HG03159 (cell line): ENCODE data around the gene ABCE1.
"Not testable (repeated sequence)": the region's sequence is repeated elsewhere in the genome, so short reads cannot be mapped to it uniquely, and the experiment has no call there.

Source experiments
- ATAC-seq: cut with Tn5 transposase; IDR thresholded peaks from one replicate; pipeline ENCODE4 v1.9.1; 2021; ENCODE audit warnings: mild to moderate bottlenecking, moderate library complexity; ENCODE audit not compliant: unreplicated experiment

ABCE1 gene

DNA sequence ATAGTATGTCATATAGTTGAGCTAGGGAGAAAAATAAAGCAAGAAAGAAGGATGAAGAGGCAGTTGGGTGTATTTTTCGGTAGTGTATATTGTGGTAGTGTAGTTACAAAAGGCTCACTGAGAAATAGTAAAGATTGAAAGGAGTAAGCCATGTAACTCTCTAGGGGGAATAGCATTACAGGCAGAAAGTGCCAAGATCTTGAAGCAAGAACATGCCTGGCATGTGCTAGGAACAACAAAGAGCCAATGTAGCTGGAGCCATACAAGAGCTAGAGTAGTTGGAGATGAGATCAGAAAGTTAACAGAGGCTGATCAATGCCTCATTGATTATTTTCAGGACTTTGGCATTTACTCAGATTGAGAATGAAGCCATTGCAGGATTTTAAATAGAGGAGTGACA lies 3.0 kb downstream of the ABCE1 start:
- no peak for ATAC-seq

- ATAC-seq: no peak
Measured at GRCh38 chr4:145102619-145103018, 4.5 kb downstream of the ABCE1 start.

GRCh38 chr4:145103496-145103895 lies 5.4 kb downstream of the ABCE1 start:
- ATAC-seq: no peak

GRCh38 chr4:145107126-145107525 lies 9.0 kb downstream of the ABCE1 start:
- ATAC-seq: no peak

DNA sequence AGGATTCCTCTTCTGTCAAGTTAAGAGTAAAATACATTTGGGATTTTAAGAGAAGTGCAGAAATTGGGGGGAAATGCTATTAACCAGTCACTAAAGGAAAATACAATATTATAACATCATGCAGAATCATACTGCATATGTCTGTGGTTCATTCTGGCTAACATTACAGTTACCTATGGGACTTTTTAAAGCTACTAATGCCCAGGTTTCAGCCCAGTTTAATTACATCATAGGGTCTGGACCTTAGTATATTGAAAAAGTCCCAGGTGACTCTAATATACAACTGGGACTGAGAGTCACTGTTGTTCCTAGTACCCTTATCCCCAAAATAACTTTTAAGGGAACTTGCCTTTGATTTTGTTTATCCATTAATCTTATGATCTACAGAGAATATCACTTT lies 10.0 kb downstream of the ABCE1 start:
- no peak for ATAC-seq

DNA sequence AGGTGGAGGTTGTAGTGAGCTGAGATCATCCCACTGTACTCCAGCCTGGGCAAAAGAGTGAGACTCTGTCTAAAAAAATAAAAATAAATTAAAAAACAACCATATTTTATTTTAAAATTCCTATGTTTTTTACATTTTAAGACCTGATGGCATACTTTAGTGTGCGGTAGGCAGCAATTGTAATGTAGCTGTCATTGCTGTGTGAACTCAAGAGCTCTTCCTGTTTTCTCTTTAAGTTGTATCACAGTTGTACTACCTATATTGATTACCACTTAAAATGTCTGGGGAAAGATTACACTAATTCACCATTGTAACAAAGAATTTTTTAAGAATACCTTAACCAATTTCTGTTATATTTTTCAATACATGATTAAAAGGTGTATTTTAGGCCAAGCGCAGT lies 27.3 kb downstream of the ABCE1 start:
- ATAC-seq: no peak

DNA sequence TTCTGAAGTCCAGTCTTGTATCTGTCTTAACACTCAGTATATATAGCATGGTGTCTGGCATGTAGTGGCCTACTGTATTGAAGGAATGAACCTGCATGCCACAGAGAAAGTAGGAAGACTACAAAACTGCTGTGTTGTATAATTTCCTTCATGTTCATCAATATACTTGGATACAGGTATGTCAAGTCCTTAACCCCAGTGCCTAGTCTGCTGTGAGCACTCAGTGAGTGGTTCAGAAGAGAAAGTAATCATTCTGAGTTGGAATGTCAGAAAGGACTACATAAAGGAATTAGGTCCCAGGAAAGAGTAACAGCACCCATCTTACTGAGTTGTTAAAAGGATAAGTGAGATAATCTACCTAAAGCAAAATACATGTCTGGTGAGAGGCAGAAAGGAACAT lies 32.0 kb downstream of the ABCE1 start:
- ATAC-seq: no peak

DNA sequence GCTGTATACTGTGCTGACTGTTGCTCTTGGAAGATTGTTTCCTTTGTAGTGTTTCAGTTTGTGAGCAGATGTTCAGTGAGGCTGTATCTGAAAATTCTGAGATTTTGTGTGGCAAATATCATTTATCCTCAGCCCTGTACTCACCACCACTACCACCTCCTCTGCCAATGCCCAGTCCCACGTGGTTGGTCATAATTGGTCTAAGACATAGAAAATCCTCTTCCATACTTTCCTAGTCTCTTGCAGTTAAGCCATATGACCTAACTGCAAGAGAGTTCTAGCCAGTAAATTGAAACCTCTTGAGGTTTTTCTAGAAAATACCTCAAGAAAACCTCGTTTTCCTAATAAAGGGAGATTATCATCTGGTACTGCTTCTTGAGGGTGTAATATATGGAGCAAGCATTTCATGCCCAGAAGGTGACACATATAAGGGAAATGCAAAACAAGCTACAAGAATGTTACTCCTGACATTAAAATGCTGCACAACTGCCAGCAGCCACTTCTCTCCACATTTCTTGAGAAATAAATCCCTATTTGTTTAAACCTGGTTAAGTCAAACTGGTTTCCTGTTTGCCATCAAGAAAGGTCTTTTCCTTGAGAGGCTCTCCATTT lies 32.8 kb downstream of the ABCE1 start:
- ATAC-seq: no peak

DNA sequence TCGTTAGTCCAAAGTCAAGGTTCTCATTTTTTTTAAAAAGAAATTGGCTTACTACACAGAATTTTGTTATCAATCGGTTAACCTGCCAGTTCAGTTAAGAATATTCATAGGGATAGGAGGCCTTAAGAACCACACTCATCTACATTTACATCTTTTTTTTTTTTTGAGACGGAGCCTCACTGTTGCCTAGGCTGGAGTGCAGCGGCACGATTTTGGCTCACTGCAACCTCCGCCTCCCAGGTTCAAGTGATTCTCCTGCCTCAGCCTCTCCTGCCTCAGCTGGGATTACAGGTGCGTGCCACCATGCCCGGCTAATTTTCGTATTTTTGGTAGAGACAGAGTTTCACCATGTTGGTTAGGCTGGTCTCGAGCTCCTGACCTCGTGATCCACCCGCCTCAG lies 33.7 kb downstream of the ABCE1 start:
- ATAC-seq: no peak

- peak; percentile 81 for ATAC-seq
Measured at GRCh38 chr4:145132511-145133098, 34.5 kb downstream of the ABCE1 start.

GRCh38 chr4:145136219-145136618 lies 38.1 kb downstream of the ABCE1 start:
- not testable (repeated sequence) for ATAC-seq

- no peak for ATAC-seq
Measured at GRCh38 chr4:145148980-145149379, 50.9 kb downstream of the ABCE1 start.

- no peak for ATAC-seq
Measured at GRCh38 chr4:145153181-145153903, 55.2 kb downstream of the ABCE1 start.

DNA sequence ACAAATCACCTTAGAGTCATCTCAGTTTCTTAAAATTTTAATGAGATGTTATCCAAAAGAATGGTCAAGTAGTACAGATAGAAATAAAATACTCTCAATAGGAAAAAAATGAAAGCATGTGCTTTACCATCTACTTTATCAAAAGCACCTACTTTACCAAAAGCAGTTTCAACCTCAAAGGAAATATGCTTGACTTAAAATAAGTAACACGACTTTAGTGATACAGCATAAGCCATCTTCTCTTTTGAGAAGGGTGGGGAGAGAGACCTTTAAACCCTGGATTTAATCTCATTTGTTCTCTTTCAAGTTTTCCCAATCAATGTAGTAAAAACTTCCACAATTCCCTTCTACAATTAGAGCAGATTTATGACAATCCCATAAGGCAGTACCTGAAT lies 55.8 kb downstream of the ABCE1 start:
- ATAC-seq: no peak

DNA sequence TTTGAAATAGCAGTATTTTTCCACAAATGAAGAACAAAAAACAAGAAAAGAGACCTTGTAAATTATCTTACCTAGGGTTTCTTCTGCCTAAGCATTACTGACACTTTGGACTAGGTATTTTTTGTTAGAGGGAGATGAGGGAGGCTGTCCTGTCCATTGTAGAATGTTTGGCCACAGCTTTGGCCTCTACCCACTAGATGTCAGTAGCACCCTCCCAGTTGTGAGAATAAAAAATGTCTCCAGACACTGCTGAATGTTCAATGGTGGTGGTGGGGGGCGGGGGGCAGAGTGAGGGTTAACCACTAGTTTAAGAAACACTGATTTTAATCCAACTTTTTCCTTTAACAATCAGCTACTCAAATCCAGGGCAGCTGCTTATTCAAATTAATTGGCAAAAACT lies 56.5 kb downstream of the ABCE1 start:
- peak; percentile 69 for ATAC-seq

DNA sequence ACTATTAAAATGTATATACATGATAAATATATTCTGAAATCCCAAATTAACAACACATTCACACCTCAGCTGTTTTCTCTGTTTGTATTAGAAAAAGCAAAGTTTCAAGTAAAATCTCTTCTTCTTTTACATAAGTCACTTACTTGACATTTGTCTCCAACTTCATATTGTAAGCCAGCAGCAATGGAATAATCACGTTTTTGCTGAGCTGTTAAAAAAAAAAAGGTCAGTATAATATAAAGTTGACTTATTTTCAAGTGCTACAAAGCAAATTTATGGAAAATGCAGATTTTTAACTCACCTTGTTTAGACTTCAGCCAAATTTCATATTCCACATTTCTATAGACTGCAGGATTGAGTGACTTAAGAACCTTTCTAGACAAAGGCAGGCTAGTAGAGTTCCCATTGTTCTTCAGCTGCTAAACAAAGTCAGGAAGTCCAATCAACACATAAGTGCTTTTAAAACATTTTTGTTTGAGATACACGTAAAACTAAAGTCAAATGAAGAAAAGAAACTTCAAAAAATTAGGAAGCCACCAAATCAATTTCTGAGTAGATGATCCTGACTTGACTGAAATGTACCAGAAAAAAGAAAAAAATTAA lies 57.3 kb downstream of the ABCE1 start:
- ATAC-seq: no peak

DNA sequence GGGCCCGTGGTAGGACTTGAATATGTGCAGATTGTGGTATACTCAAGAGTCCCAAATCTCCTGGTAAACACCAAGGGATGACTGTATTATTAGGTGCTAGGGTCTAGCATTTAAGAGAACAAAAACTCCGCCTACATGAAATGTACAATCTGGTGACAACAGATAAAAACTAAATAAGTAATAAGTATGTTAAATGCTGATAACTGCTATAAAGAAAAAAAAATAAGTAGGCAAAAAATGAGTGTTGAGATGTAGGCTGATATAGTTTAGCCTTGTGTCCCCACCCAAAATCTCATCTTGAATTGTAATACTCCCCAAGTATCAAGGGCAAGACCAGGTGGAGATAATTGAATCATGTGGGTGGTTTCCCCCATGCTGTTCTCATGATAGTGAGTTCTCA lies 58.9 kb downstream of the ABCE1 start:
- no peak for ATAC-seq

- no peak for ATAC-seq
Measured at GRCh38 chr4:145161549-145161948, 63.4 kb downstream of the ABCE1 start.

GRCh38 chr4:145167887-145168286 lies 69.8 kb downstream of the ABCE1 start:
- no peak for ATAC-seq

- ATAC-seq: no peak
Measured at GRCh38 chr4:145168581-145169187, 70.6 kb downstream of the ABCE1 start.

- ATAC-seq: no peak
Measured at GRCh38 chr4:145170223-145170622, 72.1 kb downstream of the ABCE1 start.

DNA sequence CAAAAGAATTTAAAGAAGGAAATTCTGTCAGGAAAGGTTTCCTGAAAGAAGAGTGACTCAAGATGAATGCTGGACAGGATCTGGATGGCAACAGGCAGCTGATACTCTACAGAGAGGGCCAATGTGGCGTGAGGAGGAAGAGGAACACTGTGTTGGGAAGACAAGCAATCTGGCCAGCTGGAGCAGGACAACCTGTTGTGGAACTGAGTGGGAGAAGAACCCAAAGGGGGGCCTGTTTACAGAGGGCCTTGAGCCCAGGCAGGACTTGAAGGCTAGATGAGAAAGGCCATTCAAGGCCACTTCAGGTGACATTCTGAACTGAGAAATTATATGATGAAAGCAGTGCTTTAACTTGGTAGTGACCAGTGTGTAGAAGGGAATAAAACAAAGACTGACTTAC lies 73.8 kb downstream of the ABCE1 start:
- no peak for ATAC-seq
